ENCODE data around the gene KRT83. TPM values are rescaled to one million over a fixed set of nuclear protein-coding genes. Genes with fewer than 3 reads are reported as not detected.

KRT83 gene
- polyA plus RNA-seq, 2 of the 4 experiments (the other 2 are of a cell fraction), result 20.4 to 44.8 TPM

GRCh38 chr12:52284562-52285171, 36.5 kb downstream of the KRT83 start (continued):
- TF ChIP-seq BCL3 (IDR thresholded peaks at IDR 0.05), result no peak; the same call in 2 of the 3 replicates
- no peak for TF ChIP-seq MAFK (IDR thresholded peaks at IDR 0.05; ENCODE audit: partially characterized antibody)
- no peak for TF ChIP-seq KDM5A (IDR thresholded peaks at IDR 0.05)
- TF ChIP-seq CBX2 (IDR thresholded peaks at IDR 0.05; ENCODE audit: borderline replicate concordance, low read depth), result no peak
- TF ChIP-seq FOXS1 (CRISPR knock-in tag; IDR thresholded peaks at IDR 0.05), result 0 out of 2 replicates have a peak, but pooled peaks have one; percentile 11
- TF ChIP-seq HEYL (CRISPR knock-in tag; IDR thresholded peaks at IDR 0.05), result no peak
- no peak for TF ChIP-seq CHD2 (IDR thresholded peaks at IDR 0.05; ENCODE audit: low read length, partially characterized antibody)
- no peak for TF ChIP-seq REST (IDR thresholded peaks at IDR 0.05)
- peak; percentile 25; the same call in 1 of the 2 replicates for TF ChIP-seq POLR2AphosphoS2 (conservative IDR thresholded peaks at IDR 0.05; ENCODE audit: low read length)
- TF ChIP-seq CEBPB (IDR thresholded peaks at IDR 0.05), result no peak; a peak in 1 of 4 replicates
- no peak for TF ChIP-seq ESRRA (IDR thresholded peaks at IDR 0.05; ENCODE audit: borderline replicate concordance, low read length)
- TF ChIP-seq JUNB (IDR thresholded peaks at IDR 0.05), result no peak
- TF ChIP-seq ZFP36 (IDR thresholded peaks at IDR 0.05; ENCODE audit: borderline replicate concordance, partially characterized antibody), result no peak
- TF ChIP-seq FOSL2 (IDR thresholded peaks at IDR 0.05), result no peak
- no peak for TF ChIP-seq FOSL2 (CRISPR knock-in tag; IDR thresholded peaks at IDR 0.05)
- TF ChIP-seq KDM1A (IDR thresholded peaks at IDR 0.05; ENCODE audit: low read depth), result no peak
- TF ChIP-seq HOXB13 (CRISPR knock-in tag; IDR thresholded peaks at IDR 0.05; ENCODE audit: low read depth), result no peak; the same call in none of the 2 replicates
- TF ChIP-seq JUN (IDR thresholded peaks at IDR 0.05), result no peak; a peak in 2 of 5 replicates
- TF ChIP-seq HES2 (IDR thresholded peaks at IDR 0.05), result 0 out of 2 replicates have a peak, but pooled peaks have one; percentile 30
- TF ChIP-seq CTCF (IDR thresholded peaks at IDR 0.05), result no peak
- peak; percentile 15 for TF ChIP-seq HMGXB4 (CRISPR knock-in tag; IDR thresholded peaks at IDR 0.05; ENCODE audit: borderline replicate concordance)
- no peak for TF ChIP-seq NR3C1 (IDR thresholded peaks at IDR 0.05)
- TF ChIP-seq MYC (IDR thresholded peaks at IDR 0.05; ENCODE audit: borderline replicate concordance, low read length), result no peak
- no peak for TF ChIP-seq BHLHE40 (IDR thresholded peaks at IDR 0.05; ENCODE audit: low read depth, low read length)
- TF ChIP-seq RCOR1 (IDR thresholded peaks at IDR 0.05; ENCODE audit: low read depth, low read length), result no peak
- no peak for TF ChIP-seq SREBF2 (IDR thresholded peaks at IDR 0.05)
- TF ChIP-seq FOSB (CRISPR knock-in tag; IDR thresholded peaks at IDR 0.05), result peak; percentile 73
- no peak for TF ChIP-seq NFE2L2 (conservative IDR thresholded peaks at IDR 0.05; ENCODE audit: low read length)
- TF ChIP-seq E2F6 (IDR thresholded peaks at IDR 0.05; ENCODE audit: borderline replicate concordance, low read depth), result 0 out of 2 replicates have a peak, but pooled peaks have one; percentile 41
- TF ChIP-seq RAD21 (conservative IDR thresholded peaks at IDR 0.05 in 1 of 2, IDR thresholded peaks at IDR 0.05 in 1 of 2), result peak in 1 of 2 experiments; percentile 2; a peak in 1 of 5 replicates
- TF ChIP-seq NPAS2 (CRISPR knock-in tag; IDR thresholded peaks at IDR 0.05; ENCODE audit: borderline replicate concordance), result no peak
- TF ChIP-seq TP53 (CRISPR knock-in tag; IDR thresholded peaks at IDR 0.05), result no peak
